ENCODE data around the gene ELMO3.

ELMO3 gene

DNA sequence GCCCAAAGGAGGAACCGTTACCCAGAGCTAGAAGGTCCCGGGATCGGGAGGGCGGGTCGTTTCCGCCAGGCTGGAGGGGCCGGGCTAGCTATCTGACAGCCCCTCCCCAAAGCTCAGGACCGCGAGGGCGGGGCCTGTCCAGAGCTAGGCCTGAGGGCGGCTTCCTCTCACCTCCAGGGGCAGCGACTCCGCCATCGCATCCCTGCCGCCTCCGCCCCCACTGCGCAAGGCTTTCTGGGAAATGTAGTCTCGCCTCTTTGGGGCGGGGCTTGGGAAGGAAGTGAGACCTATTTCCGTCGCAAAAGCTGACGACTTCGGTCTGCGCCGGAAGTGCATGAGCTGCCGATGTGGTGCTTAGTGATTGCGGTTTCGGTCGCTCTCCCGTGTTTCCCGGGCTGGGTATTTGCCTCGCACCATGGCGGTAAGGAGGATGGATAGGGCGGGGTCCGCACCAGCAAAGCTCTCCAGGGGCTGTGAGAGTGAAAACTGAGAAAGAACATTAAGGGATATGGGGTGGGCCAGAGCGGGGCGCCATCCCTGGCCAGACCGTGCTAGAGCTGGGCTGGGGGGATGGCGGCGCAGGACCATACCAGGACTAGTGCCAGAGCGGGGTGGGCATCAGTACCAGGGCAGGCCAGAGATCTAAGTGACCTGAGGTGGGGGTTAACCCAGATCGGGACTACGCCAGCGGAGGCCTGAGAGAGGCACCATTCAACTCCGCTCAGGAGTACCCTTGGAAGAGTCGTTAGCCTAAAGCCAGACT is 28.1 kb downstream of the ELMO3 start, which contains the start of gene TMEM208:
TMEM208 (plus strand) TSS at position 327 of the 763 bp plus-strand sequence; CDS start at position 416, 89 bp downstream.
- H3K36me3 ChIP-seq (ENCODE audit: control insufficient read depth in 2 of 2, insufficient read depth in 1 of 2, low read length in 2 of 2): peaks cover under 1 to 45% of the 10 kb centered on the region in 2 experiments; a peak in 2 of 3 replicates
- no peaks in the 10 kb centered on the region for H3K4me1 ChIP-seq (ENCODE audit: control insufficient read depth, insufficient read depth, low read length)
- ChIA-PET POLR2A (interaction anchor here (0.5 to 10.0 kb wide), 16 partner anchors 9 to 209 kb away, joined by 3 to 109 read pairs (median 5); partner anchors contain the start of genes FHOD1, KCTD19, LRRC36 and SLC9A5), CTCF (interaction anchor here (0.7 to 1.1 kb wide), 10 partner anchors 12 to 239 kb away, joined by 3 to 4 read pairs (median 3); partner anchors contain the start of gene ZDHHC1)
- H3K9me3 ChIP-seq (ENCODE audit: control insufficient read depth, insufficient read depth, low read depth, low read length): no peaks in the 10 kb centered on the region
- H3K27ac ChIP-seq (ENCODE audit: extremely low read depth, low read depth, low read length): no peak within 1 kb of the TSS; the same call in 1 of the 2 replicates
- H3K4me3 ChIP-seq (ENCODE audit: low read depth, low read length): peak within 1 kb of the TSS; percentile 93
- TF ChIP-seq ZNF560 (tag by site-specific recombination; IDR thresholded peaks at IDR 0.05; ENCODE audit: borderline replicate concordance) (no peak), EGR2 (tag by site-specific recombination; IDR thresholded peaks at IDR 0.05; ENCODE audit: low read depth) (peak; percentile 90), ZNF768 (tag by site-specific recombination; IDR thresholded peaks at IDR 0.05) (no peak), ZFHX2 (tag by site-specific recombination; conservative IDR thresholded peaks at IDR 0.05) (peak; percentile 89), ZBTB20 (tag by site-specific recombination; IDR thresholded peaks at IDR 0.05) (peak; percentile 40; the same call in 1 of the 2 replicates), RBAK (tag by site-specific recombination; IDR thresholded peaks at IDR 0.05) (no peak), ZNF521 (tag by site-specific recombination; IDR thresholded peaks at IDR 0.05) (no peak), TCF7L2 (IDR thresholded peaks at IDR 0.05; ENCODE audit: borderline replicate concordance, low read depth, low read length) (no peak), ZFP3 (tag by site-specific recombination; IDR thresholded peaks at IDR 0.05; ENCODE audit: low read depth) (no peak), ZNF670 (tag by site-specific recombination; IDR thresholded peaks at IDR 0.05; ENCODE audit: low read depth) (no peak), ZNF626 (tag by site-specific recombination; IDR thresholded peaks at IDR 0.05) (no peak), ZNF792 (tag by site-specific recombination; IDR thresholded peaks at IDR 0.05) (0 out of 2 replicates have a peak, but pooled peaks have one; percentile 28), ZNF146 (tag by site-specific recombination; IDR thresholded peaks at IDR 0.05) (no peak), ZNF341 (tag by site-specific recombination; IDR thresholded peaks at IDR 0.05; ENCODE audit: low read depth) (no peak), ZNF223 (tag by site-specific recombination; IDR thresholded peaks at IDR 0.05) (no peak), ZNF324 (tag by site-specific recombination; IDR thresholded peaks at IDR 0.05) (0 out of 2 replicates have a peak, but pooled peaks have one; percentile 44), ZNF23 (tag by site-specific recombination; IDR thresholded peaks at IDR 0.05; ENCODE audit: borderline replicate concordance) (no peak), ZNF138 (tag by site-specific recombination; IDR thresholded peaks at IDR 0.05; ENCODE audit: borderline replicate concordance) (no peak), ZNF292 (tag by site-specific recombination; IDR thresholded peaks at IDR 0.05; ENCODE audit: borderline replicate concordance, low read depth) (no peak), ZNF121 (tag by site-specific recombination; IDR thresholded peaks at IDR 0.05) (no peak), ZNF529 (tag by site-specific recombination; IDR thresholded peaks at IDR 0.05; ENCODE audit: insufficient replicate concordance) (no peak), KLF1 (tag by site-specific recombination; IDR thresholded peaks at IDR 0.05) (peak; percentile 83), ZNF2 (tag by site-specific recombination; IDR thresholded peaks at IDR 0.05) (peak; percentile 28; the same call in 1 of the 2 replicates), ZNF16 (tag by site-specific recombination; IDR thresholded peaks at IDR 0.05; ENCODE audit: low read depth) (no peak), ZNF558 (tag by site-specific recombination; IDR thresholded peaks at IDR 0.05) (no peak; the same call in 1 of the 2 replicates)
- TF ChIP-seq, protein P1, sequence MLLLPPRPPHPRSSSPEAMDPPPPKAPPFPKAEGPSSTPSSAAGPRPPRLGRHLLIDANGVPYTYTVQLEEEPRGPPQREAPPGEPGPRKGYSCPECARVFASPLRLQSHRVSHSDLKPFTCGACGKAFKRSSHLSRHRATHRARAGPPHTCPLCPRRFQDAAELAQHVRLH (tag by site-specific recombination; IDR thresholded peaks at IDR 0.05): 0 out of 2 replicates have a peak, but pooled peaks have one; percentile 66
- TF ChIP-seq, protein P2, sequence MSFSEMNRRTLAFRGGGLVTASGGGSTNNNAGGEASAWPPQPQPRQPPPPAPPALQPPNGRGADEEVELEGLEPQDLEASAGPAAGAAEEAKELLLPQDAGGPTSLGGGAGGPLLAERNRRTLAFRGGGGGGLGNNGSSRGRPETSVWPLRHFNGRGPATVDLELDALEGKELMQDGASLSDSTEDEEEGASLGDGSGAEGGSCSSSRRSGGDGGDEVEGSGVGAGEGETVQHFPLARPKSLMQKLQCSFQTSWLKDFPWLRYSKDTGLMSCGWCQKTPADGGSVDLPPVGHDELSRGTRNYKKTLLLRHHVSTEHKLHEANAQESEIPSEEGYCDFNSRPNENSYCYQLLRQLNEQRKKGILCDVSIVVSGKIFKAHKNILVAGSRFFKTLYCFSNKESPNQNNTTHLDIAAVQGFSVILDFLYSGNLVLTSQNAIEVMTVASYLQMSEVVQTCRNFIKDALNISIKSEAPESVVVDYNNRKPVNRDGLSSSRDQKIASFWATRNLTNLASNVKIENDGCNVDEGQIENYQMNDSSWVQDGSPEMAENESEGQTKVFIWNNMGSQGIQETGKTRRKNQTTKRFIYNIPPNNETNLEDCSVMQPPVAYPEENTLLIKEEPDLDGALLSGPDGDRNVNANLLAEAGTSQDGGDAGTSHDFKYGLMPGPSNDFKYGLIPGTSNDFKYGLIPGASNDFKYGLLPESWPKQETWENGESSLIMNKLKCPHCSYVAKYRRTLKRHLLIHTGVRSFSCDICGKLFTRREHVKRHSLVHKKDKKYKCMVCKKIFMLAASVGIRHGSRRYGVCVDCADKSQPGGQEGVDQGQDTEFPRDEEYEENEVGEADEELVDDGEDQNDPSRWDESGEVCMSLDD (tag by site-specific recombination; IDR thresholded peaks at IDR 0.05): no peak
- TF ChIP-seq, protein P3, sequence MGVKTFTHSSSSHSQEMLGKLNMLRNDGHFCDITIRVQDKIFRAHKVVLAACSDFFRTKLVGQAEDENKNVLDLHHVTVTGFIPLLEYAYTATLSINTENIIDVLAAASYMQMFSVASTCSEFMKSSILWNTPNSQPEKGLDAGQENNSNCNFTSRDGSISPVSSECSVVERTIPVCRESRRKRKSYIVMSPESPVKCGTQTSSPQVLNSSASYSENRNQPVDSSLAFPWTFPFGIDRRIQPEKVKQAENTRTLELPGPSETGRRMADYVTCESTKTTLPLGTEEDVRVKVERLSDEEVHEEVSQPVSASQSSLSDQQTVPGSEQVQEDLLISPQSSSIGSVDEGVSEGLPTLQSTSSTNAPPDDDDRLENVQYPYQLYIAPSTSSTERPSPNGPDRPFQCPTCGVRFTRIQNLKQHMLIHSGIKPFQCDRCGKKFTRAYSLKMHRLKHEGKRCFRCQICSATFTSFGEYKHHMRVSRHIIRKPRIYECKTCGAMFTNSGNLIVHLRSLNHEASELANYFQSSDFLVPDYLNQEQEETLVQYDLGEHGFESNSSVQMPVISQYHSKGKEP (tag by site-specific recombination; IDR thresholded peaks at IDR 0.05): peak; percentile 100
- TF ChIP-seq, protein P4, sequence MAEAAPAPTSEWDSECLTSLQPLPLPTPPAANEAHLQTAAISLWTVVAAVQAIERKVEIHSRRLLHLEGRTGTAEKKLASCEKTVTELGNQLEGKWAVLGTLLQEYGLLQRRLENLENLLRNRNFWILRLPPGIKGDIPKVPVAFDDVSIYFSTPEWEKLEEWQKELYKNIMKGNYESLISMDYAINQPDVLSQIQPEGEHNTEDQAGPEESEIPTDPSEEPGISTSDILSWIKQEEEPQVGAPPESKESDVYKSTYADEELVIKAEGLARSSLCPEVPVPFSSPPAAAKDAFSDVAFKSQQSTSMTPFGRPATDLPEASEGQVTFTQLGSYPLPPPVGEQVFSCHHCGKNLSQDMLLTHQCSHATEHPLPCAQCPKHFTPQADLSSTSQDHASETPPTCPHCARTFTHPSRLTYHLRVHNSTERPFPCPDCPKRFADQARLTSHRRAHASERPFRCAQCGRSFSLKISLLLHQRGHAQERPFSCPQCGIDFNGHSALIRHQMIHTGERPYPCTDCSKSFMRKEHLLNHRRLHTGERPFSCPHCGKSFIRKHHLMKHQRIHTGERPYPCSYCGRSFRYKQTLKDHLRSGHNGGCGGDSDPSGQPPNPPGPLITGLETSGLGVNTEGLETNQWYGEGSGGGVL (tag by site-specific recombination; IDR thresholded peaks at IDR 0.05): no peak
- TF ChIP-seq, protein P5, sequence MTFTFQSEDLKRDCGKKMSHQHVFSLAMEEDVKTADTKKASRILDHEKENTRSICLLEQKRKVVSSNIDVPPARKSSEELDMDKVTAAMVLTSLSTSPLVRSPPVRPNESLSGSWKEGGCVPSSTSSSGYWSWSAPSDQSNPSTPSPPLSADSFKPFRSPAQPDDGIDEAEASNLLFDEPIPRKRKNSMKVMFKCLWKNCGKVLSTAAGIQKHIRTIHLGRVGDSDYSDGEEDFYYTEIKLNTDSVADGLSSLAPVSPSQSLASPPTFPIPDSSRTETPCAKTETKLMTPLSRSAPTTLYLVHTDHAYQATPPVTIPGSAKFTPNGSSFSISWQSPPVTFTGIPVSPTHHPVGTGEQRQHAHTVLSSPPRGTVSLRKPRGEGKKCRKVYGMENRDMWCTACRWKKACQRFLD (tag by site-specific recombination; IDR thresholded peaks at IDR 0.05): no peak
